HG03565 (cell line): Measurements from ENCODE around the gene TBC1D16.

Experiments
- ATAC-seq: cut with Tn5 transposase; IDR thresholded peaks from one replicate; pipeline ENCODE4 v1.9.1; 2021; ENCODE audit warnings: mild to moderate bottlenecking, moderate library complexity; ENCODE audit not compliant: unreplicated experiment

TBC1D16 gene

DNA sequence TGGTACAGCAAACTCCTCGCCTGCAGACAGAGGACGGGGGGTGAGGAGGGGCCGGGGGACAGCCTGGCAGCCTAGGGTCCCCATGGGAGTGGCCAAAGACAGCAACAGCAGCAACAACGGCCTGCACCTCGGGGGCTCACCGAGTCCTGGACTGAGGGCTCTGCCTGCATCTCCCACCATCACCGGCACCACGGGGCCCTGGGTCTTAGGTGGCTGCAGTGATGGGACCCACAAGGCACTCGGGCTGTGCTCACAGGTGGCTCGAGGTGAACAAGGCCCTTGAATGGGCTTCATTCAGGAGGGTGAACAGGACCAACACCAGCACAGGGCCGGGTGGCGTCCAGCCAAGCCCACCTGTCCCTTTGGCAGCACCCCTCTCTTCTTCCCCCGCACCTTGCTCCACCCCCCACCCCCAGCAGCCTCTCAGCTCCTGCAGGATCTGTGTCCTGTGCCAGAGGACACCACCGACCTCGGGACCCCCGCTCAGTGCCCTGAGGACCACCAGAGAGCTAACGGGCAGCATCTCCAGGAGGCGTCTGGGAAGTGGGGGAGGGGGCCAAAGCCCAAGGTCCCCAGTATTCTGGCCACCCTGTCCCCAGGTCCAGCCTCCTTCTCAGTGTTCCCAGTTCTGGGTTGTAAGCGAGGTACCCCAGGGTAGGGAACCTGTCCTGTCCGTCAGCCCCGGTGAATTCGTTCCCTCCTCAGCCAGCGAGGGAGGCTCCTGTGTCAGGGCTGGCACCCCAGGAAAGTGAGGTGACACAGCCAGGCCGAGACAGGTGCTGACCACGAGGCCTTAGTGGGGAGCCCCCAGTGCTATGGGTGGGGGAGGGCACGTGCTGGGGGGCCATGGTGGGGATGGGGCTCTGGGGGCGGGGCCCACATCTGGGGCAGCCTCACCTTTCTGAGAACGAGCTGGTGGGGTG lies 94.3 kb downstream of the TBC1D16 start:
- no peak for ATAC-seq

DNA sequence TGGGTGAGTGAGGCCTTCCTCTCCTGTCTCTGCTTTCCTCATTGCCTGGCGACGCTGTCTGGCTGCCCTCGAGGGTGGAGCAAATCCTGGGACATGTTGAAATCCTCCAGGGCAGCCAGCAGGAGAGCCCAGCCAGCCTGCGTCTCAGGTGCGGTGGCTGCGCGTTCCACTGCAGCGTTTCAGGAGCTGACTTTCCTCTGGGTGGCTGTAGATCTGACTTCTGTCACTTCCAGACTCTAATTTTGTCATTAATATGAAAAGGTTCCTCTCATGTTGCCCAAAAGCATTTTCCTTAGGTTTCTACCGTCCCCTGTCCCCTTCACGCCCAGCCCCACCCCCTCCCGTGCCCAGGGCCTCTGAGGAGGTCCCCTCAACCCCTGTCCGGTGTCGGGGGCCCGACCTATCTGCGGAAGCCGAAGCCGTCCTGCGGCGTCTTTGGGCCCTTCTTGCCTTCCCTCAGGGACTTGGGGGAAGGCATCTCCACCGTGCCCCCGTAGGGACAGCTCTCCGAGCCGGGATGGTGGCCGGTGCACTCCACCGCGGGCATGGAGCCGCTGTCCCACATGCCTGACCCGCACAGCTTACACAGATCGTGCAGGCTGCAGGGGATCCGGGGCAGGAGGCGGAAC lies 95.1 kb downstream of the TBC1D16 start:
- ATAC-seq: no peak

DNA sequence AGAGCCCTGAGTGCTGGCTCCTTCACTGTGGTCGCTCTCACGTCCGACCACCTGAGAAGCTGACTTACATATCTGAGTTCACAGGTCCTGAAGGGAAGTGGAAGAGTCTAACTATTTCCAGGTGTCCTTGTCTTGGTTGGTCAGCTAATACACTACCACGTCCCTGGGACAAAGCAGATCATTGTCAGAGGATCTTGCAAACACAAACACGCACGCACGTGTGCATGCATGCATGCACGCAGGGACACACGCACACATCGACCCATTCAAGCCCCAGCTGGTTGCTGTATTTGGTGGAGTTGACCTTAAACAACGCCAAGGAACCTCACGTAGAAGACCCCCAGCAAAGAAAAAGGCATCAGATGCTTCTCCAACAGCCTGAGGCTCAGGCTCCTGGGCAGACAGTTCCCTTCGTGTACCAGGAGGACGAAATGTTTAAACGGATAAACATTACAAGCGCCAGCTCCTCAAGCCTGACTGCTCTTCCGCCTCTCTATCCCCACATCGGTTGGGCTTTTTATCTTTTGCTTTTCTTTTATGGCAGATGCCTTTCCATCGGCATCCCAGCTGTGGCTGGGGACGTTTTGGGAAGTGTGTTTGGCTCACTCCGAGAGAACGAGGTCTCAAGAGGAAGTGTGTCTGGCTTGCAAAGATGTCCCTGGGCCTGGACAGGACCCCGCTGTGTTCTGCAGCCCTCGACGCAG lies 95.8 kb downstream of the TBC1D16 start:
- ATAC-seq: no peak

GRCh38 chr17:79939094-79939435 lies 96.6 kb downstream of the TBC1D16 start:
- no peak for ATAC-seq

- no peak for ATAC-seq
Measured at GRCh38 chr17:79938336-79939093, 97.2 kb downstream of the TBC1D16 start.

- no peak for ATAC-seq
Measured at GRCh38 chr17:79937391-79938335, 98.0 kb downstream of the TBC1D16 start.

DNA sequence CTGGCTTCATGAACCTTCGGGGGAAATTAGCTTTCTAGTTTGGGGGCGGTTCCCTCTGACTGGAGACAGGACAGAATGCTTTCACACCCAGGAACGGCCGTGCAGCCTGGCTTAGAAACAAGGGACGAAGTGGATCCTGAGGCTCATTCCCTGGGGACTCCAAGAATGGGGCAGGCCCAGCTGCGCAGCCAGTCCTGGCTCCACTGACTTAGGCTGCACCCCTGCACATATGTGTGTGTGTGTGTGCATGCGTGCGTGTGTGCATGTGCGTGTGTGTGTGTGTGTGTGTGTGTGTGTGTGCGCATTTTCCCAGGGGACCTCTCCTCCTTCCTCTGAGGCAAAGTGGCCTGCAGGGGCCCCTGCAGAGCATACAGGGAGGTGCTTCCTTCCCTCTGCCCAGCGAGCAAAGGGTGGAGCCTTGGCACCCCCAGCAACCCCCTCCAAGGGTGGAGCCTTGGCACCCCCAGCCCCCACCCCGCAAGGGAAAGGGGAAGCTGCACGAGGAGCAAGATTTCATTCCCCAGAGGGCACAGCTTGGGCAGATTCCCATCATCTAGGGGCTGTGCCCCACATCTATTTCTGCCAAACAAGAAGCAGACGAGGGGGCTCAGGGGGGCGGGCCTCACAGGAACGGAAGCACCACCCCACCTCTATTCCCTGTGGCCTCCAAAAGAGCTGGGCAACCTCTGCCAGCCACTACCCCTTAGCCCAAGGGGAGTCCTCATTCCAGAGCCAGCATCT lies 98.9 kb downstream of the TBC1D16 start:
- ATAC-seq: no peak

GRCh38 chr17:79936050-79936449 lies 99.6 kb downstream of the TBC1D16 start:
- ATAC-seq: no peak

DNA sequence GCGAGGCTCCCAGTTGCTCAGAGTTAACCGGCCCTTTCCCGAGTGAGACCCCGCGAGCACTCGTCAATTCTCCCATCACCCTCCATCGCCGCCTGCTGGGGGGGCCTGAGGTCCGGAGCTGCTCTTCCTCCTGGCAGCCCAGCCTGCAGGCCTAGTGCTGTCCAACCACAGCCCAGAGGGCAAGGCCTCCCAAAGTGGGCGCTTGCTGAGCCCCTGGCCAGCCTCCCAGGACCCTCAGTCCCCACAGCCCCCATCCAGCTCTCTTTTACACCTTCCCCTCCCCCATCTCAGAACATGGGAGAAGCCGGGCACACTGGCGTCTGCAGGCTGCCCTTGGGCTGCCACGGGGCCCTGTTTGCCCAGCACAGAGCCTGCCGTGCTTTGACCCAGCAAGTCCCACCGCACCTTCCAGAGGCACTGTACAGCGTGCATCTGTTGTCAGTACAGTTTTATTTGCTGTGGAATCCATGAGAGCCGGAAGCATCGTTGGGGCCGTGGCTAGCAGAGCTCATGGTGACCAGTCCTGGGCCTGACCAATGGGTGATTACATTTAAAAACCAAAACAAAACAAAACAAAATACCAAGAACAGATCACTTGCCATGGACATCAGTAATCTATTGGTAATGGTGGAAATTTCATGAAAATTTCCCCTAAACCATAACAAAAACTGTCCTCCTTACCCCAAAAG lies 100.3 kb downstream of the TBC1D16 start:
- ATAC-seq: no peak

DNA sequence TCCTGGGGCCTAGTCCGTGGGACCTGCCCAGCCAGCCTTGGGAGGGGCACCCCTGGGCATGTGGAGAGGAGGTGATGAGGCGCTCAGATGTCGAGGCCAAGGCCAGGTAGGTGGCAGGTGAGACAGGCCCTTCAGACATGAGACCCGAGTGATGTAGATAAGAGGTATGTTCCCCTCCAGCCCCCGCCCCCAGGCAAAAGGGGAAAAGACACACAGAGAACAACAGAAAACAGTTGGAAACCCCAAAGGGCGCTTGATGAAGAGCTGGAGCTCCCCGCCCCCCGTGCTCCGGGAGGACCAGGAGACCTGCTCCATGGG lies 101.1 kb downstream of the TBC1D16 start:
- no peak for ATAC-seq

DNA sequence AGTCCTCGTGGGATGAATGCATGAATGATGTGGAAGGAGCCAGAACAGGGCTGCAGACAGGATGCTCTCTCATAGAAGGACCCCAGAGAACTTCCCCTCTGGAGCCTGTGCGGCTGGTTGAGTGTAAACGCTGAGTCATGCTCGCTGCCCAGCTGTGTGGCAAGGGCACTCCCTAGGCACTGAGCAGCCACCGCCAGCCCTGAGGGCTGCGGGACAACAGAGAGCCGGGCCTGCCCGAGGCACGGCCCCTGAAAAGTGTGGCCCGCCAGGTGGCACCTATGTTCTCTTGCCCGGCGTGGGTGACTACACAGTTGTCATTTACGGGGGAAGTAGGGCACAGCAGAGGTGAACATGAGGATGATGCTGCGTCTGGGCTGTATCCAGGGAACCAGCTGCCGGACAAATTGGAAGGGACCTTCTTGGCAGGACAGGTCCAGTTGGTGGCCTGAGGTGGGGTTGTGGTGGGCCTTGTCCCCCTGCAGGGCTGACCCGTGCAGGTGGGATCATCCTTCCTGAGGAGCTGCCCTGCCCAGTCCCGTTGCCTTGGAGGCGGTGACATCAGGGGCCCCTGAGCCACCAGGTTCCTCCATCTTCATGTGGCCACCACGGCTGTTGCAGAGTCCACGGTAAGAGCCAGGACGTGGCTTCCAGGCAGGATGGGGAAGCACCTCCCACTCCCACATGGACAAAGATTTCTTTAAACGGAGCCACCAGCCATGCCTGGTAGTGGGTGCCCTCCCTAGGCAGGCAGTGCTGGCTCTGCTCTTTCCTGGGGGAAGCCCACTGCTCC lies 101.6 kb downstream of the TBC1D16 start:
- ATAC-seq: no peak

GRCh38 chr17:79932451-79933306 lies 103.0 kb downstream of the TBC1D16 start:
- ATAC-seq: no peak

- ATAC-seq: no peak
Measured at GRCh38 chr17:79931817-79932309, 103.8 kb downstream of the TBC1D16 start.

GRCh38 chr17:79930877-79931816 lies 104.5 kb downstream of the TBC1D16 start:
- ATAC-seq: no peak

GRCh38 chr17:79930062-79930876 lies 105.4 kb downstream of the TBC1D16 start:
- no peak for ATAC-seq
